Measurements from ENCODE around the gene DSG3. TPM values are rescaled to one million over a fixed set of nuclear protein-coding genes. Genes with fewer than 3 reads are reported as not detected.

The DSG3 gene
- total and polyA plus RNA-seq, 2 of the 13 experiments (the other 11 are each of a cell fraction or from before 2014, with no cell fraction given): not detected

DNA sequence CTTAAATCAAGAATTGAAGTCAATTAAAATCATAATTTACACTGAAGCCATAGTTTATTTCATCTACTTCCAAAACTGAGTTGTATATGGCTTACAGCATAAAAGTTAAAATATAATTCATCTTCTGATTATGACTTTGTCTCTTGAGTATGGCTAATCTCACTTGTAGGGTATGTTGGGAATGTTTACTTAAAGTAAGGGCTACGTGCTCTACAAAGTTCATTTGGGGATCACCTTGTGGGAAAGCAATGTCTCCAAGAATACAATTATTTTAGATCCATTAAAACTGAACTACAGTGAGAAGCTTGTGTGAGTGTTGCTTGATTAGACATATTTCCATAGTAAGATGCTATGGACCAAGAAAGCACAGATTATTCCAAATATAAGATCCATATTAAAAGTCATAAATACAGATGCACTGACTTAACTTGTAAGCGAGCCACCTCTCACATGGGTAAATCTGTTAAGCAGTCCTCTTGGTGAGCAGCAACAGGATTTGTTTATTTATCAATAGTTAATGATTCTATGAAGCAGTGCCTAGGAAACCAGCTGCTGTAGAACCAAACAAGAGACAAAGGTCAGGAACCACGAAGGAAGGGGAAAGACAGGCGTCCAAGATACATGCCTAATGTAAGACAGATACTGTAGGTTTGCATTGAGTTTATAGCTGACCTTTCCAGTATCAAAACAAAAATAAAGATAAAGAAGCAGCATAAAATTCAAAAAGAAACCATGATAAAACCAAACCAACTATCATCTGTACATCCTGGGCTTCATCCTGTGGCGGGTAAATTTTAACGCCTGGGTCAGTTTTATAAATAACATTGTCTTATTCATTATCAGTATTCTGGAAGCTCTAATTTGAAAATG is 46.1 kb upstream of the DSG3 start (continued):
- TF ChIP-seq, protein P1, sequence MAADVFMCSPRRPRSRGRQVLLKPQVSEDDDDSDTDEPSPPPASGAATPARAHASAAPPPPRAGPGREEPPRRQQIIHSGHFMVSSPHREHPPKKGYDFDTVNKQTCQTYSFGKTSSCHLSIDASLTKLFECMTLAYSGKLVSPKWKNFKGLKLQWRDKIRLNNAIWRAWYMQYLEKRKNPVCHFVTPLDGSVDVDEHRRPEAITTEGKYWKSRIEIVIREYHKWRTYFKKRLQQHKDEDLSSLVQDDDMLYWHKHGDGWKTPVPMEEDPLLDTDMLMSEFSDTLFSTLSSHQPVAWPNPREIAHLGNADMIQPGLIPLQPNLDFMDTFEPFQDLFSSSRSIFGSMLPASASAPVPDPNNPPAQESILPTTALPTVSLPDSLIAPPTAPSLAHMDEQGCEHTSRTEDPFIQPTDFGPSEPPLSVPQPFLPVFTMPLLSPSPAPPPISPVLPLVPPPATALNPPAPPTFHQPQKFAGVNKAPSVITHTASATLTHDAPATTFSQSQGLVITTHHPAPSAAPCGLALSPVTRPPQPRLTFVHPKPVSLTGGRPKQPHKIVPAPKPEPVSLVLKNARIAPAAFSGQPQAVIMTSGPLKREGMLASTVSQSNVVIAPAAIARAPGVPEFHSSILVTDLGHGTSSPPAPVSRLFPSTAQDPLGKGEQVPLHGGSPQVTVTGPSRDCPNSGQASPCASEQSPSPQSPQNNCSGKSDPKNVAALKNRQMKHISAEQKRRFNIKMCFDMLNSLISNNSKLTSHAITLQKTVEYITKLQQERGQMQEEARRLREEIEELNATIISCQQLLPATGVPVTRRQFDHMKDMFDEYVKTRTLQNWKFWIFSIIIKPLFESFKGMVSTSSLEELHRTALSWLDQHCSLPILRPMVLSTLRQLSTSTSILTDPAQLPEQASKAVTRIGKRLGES (CRISPR knock-in tag; IDR thresholded peaks at IDR 0.05; ENCODE audit: borderline replicate concordance): no peak
- no peak for TF ChIP-seq ZNF256 (CRISPR knock-in tag; conservative IDR thresholded peaks at IDR 0.05)
- TF ChIP-seq ZNF652 (CRISPR knock-in tag; IDR thresholded peaks at IDR 0.05; ENCODE audit: borderline replicate concordance, low read depth): no peak
- no peak for TF ChIP-seq NFRKB (IDR thresholded peaks at IDR 0.05)
- TF ChIP-seq, protein P2, sequence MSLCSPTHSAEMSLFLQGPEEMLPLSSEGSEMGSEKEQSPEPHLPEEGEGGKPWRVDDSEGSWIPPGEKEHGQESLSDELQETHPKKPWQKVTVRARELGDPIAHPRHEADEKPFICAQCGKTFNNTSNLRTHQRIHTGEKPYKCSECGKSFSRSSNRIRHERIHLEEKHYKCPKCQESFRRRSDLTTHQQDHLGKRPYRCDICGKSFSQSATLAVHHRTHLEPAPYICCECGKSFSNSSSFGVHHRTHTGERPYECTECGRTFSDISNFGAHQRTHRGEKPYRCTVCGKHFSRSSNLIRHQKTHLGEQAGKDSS (CRISPR knock-in tag; IDR thresholded peaks at IDR 0.05; ENCODE audit: borderline replicate concordance, low read depth): no peak
- TF ChIP-seq TARDBP (CRISPR knock-in tag; IDR thresholded peaks at IDR 0.05): no peak
- TF ChIP-seq, protein P3, sequence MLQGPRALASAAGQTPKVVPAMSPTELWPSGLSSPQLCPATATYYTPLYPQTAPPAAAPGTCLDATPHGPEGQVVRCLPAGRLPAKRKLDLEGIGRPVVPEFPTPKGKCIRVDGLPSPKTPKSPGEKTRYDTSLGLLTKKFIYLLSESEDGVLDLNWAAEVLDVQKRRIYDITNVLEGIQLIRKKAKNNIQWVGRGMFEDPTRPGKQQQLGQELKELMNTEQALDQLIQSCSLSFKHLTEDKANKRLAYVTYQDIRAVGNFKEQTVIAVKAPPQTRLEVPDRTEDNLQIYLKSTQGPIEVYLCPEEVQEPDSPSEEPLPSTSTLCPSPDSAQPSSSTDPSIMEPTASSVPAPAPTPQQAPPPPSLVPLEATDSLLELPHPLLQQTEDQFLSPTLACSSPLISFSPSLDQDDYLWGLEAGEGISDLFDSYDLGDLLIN (CRISPR knock-in tag; IDR thresholded peaks at IDR 0.05; ENCODE audit: borderline replicate concordance): no peak
- no peak for TF ChIP-seq ZNF225 (CRISPR knock-in tag; IDR thresholded peaks at IDR 0.05)
- no peak for TF ChIP-seq RNF2 (conservative IDR thresholded peaks at IDR 0.05; ENCODE audit: low read depth)
- TF ChIP-seq ZNF121 (CRISPR knock-in tag; IDR thresholded peaks at IDR 0.05): no peak
- no peak for TF ChIP-seq SETDB1 (CRISPR knock-in tag; IDR thresholded peaks at IDR 0.05; ENCODE audit: borderline replicate concordance)
- no peak for TF ChIP-seq ZSCAN20 (CRISPR knock-in tag; IDR thresholded peaks at IDR 0.05; ENCODE audit: borderline replicate concordance)
- TF ChIP-seq, protein P4, sequence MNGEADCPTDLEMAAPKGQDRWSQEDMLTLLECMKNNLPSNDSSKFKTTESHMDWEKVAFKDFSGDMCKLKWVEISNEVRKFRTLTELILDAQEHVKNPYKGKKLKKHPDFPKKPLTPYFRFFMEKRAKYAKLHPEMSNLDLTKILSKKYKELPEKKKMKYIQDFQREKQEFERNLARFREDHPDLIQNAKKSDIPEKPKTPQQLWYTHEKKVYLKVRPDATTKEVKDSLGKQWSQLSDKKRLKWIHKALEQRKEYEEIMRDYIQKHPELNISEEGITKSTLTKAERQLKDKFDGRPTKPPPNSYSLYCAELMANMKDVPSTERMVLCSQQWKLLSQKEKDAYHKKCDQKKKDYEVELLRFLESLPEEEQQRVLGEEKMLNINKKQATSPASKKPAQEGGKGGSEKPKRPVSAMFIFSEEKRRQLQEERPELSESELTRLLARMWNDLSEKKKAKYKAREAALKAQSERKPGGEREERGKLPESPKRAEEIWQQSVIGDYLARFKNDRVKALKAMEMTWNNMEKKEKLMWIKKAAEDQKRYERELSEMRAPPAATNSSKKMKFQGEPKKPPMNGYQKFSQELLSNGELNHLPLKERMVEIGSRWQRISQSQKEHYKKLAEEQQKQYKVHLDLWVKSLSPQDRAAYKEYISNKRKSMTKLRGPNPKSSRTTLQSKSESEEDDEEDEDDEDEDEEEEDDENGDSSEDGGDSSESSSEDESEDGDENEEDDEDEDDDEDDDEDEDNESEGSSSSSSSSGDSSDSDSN (CRISPR knock-in tag; IDR thresholded peaks at IDR 0.05): no peak
- no peak for TF ChIP-seq HES4 (CRISPR knock-in tag; IDR thresholded peaks at IDR 0.05; ENCODE audit: borderline replicate concordance)
- TF ChIP-seq, protein P5, sequence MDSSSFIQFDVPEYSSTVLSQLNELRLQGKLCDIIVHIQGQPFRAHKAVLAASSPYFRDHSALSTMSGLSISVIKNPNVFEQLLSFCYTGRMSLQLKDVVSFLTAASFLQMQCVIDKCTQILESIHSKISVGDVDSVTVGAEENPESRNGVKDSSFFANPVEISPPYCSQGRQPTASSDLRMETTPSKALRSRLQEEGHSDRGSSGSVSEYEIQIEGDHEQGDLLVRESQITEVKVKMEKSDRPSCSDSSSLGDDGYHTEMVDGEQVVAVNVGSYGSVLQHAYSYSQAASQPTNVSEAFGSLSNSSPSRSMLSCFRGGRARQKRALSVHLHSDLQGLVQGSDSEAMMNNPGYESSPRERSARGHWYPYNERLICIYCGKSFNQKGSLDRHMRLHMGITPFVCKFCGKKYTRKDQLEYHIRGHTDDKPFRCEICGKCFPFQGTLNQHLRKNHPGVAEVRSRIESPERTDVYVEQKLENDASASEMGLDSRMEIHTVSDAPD (CRISPR knock-in tag; IDR thresholded peaks at IDR 0.05): no peak
- TF ChIP-seq, protein P6, sequence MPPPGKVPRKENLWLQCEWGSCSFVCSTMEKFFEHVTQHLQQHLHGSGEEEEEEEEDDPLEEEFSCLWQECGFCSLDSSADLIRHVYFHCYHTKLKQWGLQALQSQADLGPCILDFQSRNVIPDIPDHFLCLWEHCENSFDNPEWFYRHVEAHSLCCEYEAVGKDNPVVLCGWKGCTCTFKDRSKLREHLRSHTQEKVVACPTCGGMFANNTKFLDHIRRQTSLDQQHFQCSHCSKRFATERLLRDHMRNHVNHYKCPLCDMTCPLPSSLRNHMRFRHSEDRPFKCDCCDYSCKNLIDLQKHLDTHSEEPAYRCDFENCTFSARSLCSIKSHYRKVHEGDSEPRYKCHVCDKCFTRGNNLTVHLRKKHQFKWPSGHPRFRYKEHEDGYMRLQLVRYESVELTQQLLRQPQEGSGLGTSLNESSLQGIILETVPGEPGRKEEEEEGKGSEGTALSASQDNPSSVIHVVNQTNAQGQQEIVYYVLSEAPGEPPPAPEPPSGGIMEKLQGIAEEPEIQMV (CRISPR knock-in tag; IDR thresholded peaks at IDR 0.05; ENCODE audit: low read depth): no peak
- TF ChIP-seq, protein P7, sequence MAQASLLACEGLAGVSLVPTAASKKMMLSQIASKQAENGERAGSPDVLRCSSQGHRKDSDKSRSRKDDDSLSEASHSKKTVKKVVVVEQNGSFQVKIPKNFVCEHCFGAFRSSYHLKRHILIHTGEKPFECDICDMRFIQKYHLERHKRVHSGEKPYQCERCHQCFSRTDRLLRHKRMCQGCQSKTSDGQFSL (CRISPR knock-in tag; IDR thresholded peaks at IDR 0.05): no peak
- TF ChIP-seq SIN3B (IDR thresholded peaks at IDR 0.05; ENCODE audit: low read length): no peak
